ENCODE measurements around the gene KCNMA1. TPM values are rescaled to one million over a fixed set of nuclear protein-coding genes. Genes with fewer than 3 reads are reported as not detected.

KCNMA1 gene
- total RNA-seq, 2 donors from 2014 or later, result 29.1 to 37.9 TPM

GRCh38 chr10:77339166-77339565, 298.4 kb downstream of the KCNMA1 start:
- no peak for DNase-seq (ENCODE audit: low spot score)
- 86% methylated on average over 1 of the region's 1 CpG for WGBS

DNA sequence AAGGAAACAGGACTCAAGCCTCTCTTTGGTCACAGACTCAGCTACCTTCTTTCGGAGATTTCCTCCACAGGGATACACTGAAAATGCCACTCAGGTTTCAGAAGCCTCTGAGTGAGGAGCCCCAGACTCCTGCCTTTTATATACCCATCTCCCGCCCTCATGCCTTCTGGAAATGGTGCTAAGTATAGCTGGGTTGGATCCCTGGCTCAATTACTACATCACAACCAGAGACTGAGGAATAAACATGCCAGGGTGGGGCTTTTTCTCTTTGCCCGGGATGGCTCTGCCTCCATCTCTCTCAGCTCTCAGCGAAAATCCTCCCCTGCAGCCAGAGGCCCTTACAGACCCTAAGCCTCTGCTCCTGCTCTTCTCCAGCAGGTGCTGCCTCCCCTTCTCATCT, 299.5 kb downstream of the KCNMA1 start:
- intact Hi-C loops (cut with DNase I), result no loop called here
- 75% methylated on average over 4 of the region's 4 CpGs for WGBS

More at GRCh38 chr10:77339166-77339565, 298.4 kb downstream of the KCNMA1 start:
- H3K27me3 ChIP-seq (replicated peaks; ENCODE audit: insufficient read depth), result no peaks in the 10 kb centered on the region
- no peak overlapping the region for H3K4me3 ChIP-seq
- H3K9me3 ChIP-seq, result no peaks in the 10 kb centered on the region
- intact Hi-C loops (cut with DNase I), result no loop called here
- TF ChIP-seq POLR2AphosphoS5 (IDR thresholded peaks at IDR 0.05) (no peak), CTCF (IDR thresholded peaks at IDR 0.05) (no peak), POLR2A (IDR thresholded peaks at IDR 0.05) (no peak)
- H3K36me3 ChIP-seq, result no peaks in the 10 kb centered on the region
- no peak overlapping the region for H3K27ac ChIP-seq
- H3K4me1 ChIP-seq (replicated peaks), result no peaks in the 10 kb centered on the region

GRCh38 chr10:77334501-77334900, 303.1 kb downstream of the KCNMA1 start:
- 43% methylated on average over 2 of the region's 2 CpGs for WGBS
- H3K4me1 ChIP-seq (replicated peaks), result no peaks in the 10 kb centered on the region
- no peak overlapping the region for H3K27ac ChIP-seq
- H3K9me3 ChIP-seq, result no peaks in the 10 kb centered on the region
- no peaks in the 10 kb centered on the region for H3K36me3 ChIP-seq
- no peaks in the 10 kb centered on the region for H3K27me3 ChIP-seq (replicated peaks; ENCODE audit: insufficient read depth)
- no peak overlapping the region for H3K4me3 ChIP-seq
- TF ChIP-seq POLR2AphosphoS5 (IDR thresholded peaks at IDR 0.05), result no peak
- TF ChIP-seq POLR2A (IDR thresholded peaks at IDR 0.05), result no peak
- TF ChIP-seq CTCF (IDR thresholded peaks at IDR 0.05), result no peak
- intact Hi-C loops (cut with DNase I), result no loop called here
- DNase-seq (ENCODE audit: low spot score), result no peak

More for the DNA sequence above, 299.5 kb downstream of the KCNMA1 start:
- no peak for DNase-seq (ENCODE audit: low spot score)
- no peak overlapping the region for H3K27ac ChIP-seq
- no peak overlapping the region for H3K4me3 ChIP-seq
- TF ChIP-seq POLR2A (IDR thresholded peaks at IDR 0.05), result no peak
- TF ChIP-seq CTCF (IDR thresholded peaks at IDR 0.05), result no peak
- TF ChIP-seq POLR2AphosphoS5 (IDR thresholded peaks at IDR 0.05), result no peak
- no peaks in the 10 kb centered on the region for H3K27me3 ChIP-seq (replicated peaks; ENCODE audit: insufficient read depth)
- no peaks in the 10 kb centered on the region for H3K4me1 ChIP-seq (replicated peaks)
- no peaks in the 10 kb centered on the region for H3K36me3 ChIP-seq
- H3K9me3 ChIP-seq, result no peaks in the 10 kb centered on the region

DNA sequence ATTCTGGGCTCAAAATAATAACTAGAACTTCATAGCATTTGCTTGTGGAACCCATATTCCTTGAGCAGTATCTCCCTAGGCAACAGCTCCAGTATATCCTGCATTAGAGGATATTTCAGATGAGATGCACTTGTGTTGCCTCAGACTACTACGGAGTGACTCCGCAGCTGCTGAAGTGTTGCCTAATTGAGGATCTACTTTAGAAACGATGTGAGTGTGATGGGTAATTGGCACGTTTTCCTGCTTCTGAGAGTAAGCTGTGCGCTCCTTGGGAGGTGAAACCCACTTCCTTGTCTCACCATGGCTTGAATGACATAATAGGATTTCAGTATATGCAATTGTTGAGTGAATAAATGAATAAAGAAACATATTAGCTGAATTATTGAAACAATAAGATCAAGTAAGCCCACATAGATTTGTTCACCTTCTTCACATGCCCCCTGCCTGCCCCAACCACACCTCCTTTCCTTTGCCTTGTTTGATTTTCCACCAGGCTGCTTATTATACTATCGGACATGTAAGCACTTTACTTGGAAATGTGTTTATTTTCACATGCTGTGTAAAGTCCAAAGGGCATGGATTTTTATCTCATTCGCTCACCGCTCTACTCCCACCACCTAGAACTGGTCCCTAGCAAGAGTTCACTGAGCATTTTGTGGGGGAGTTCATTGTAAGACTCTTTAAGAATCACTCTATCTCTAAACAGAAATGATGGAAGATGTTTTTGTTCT, 303.8 kb downstream of the KCNMA1 start:
- H3K4me3 ChIP-seq, result no peak overlapping the region
- no peaks in the 10 kb centered on the region for H3K9me3 ChIP-seq
- no peak overlapping the region for H3K27ac ChIP-seq
- no peaks in the 10 kb centered on the region for H3K27me3 ChIP-seq (replicated peaks; ENCODE audit: insufficient read depth)
- H3K4me1 ChIP-seq (replicated peaks), result no peaks in the 10 kb centered on the region
- intact Hi-C loops (cut with DNase I), result no loop called here
- TF ChIP-seq POLR2A (IDR thresholded peaks at IDR 0.05) (no peak), CTCF (IDR thresholded peaks at IDR 0.05) (no peak), POLR2AphosphoS5 (IDR thresholded peaks at IDR 0.05) (no peak)
- DNase-seq (ENCODE audit: low spot score), result no peak
- no peaks in the 10 kb centered on the region for H3K36me3 ChIP-seq
- 65% methylated on average over 8 of the region's 8 CpGs for WGBS

GRCh38 chr10:77332256-77332655, 305.4 kb downstream of the KCNMA1 start:
- H3K4me3 ChIP-seq, result no peak overlapping the region
- H3K27ac ChIP-seq, result no peak overlapping the region
- H3K9me3 ChIP-seq, result no peaks in the 10 kb centered on the region
- H3K4me1 ChIP-seq (replicated peaks), result no peaks in the 10 kb centered on the region
- no peaks in the 10 kb centered on the region for H3K36me3 ChIP-seq
- intact Hi-C loops (cut with DNase I), result no loop called here
- no peaks in the 10 kb centered on the region for H3K27me3 ChIP-seq (replicated peaks; ENCODE audit: insufficient read depth)
- TF ChIP-seq POLR2A (IDR thresholded peaks at IDR 0.05) (no peak), CTCF (IDR thresholded peaks at IDR 0.05) (no peak), POLR2AphosphoS5 (IDR thresholded peaks at IDR 0.05) (no peak)
- no peak for DNase-seq (ENCODE audit: low spot score)
